Measurements from ENCODE around the gene EXOC6B.

EXOC6B gene

DNA sequence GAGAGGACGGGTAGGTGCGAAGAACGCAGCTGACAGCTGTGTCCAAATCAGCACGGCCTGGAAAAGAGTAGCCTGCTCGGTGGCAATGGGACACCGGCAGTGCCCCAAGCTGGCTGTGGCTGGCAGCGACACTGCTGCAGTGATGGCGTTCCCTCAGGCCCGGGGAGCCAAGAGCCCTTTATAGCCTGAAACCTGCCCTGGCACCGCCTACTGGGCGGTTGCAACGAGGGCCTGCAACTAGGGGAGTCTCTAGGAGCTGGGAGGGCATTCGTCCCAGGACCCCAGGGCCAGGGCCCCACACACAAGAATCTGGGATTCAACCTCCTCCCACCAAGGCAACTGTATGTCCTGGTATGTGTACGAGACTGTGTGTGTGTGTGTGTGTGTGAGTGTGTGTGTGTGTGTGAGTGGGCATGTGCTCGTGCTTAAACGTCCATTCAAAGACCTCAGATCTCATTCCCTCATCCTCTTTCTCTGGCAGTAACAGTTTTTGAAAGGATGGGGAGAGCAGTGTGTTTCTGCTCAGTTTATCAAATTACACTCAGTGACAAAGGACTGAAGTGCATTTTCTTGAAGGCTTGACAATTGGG is 671.4 kb downstream of the EXOC6B start:
- no peak for DNase-seq

DNA sequence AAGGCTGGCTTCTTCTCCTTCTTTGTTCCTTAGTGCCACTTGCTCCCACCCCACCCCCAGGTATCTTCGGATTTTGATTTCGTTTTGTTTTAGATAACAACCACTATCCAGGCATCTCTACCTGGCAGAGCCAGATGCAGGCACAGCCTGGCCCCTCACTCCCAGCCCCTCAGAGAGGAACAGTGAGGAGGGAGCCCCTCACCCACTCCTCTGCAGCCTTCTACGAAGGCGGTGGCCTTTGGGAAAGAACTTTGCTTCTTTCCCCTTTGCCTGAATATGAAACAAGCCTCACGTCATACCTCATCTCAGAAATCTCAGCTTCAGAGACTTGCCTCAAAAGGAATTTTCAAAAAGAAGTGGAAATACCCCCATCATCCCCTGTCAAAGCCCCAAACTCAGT is 671.9 kb downstream of the EXOC6B start:
- no peak for DNase-seq

- no peak for DNase-seq
Observed at GRCh38 chr2:72153026-72153791, 672.6 kb downstream of the EXOC6B start.

DNA sequence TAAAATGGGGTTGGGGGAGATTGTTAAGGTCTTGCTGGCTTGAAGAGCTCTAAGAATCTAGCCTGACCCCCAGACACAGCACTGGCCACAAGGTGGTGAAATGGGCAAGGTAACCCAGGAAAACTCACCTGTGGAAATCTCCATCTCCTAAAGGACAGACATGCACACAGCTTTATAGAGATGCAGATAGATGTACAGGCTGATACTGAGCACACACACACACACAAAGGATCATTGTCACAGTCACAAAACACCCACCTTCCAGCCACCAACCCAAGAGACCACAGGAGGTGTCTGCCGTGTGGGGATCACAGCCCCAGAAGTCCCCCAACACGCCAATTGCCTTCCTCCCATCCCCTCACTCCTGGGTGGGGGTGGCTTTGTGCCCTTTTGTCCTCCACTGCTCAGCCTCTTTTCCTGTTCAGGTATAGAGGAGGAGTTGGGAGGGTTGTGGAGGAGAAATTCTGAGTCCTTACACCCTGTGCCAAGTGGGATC is 674.9 kb downstream of the EXOC6B start:
- no peak for DNase-seq

GRCh38 chr2:72150157-72150860 is 675.5 kb downstream of the EXOC6B start:
- peak; percentile 38 to 46 for DNase-seq

GRCh38 chr2:72149556-72150156 is 676.2 kb downstream of the EXOC6B start:
- DNase-seq: no peak

- DNase-seq: peak in 1 of 2 experiments; percentile 16
Observed at GRCh38 chr2:72148837-72149555, 676.8 kb downstream of the EXOC6B start.

DNA sequence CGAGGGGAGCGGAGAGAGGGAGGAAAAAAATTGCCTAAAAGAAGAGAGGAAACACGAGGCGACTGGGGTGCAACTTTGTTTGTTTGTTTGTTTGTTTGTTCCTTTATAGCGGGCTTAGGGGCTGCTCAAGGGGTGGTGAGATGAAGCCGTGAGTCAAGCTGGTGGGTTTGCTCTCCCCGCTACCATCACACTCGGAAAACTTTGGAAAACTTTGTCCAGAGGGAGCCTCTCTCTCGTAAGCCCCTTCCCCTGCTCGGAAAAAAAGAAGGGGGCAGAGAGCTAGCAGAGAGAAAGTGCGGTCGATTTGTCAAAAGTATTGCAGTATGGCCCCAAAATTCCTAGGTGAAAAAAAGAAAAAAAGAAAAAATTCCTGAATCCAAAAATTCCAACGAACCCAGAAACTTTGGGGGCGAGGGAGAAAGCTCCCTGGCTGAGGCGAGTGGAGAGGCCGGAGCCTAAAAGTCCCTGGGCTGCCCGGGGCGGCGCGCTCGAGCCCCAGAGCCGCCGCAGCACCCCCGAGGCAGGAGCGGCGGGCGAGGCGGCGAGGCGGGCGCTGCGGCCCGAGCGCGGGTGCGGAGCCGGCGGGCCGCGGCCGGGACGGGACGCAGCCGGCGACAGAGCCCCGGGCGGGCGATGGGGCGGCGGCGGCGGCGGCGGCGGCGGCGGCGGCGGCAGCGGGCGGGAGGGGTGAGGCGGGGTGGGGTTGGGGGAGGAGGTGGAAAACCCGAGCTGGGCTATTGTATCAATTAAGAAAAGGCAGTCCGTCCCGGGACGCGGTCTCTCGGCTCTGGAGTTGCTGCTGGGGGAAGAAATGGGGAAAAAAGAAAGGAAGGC is 677.6 kb downstream of the EXOC6B start:
- no peak for DNase-seq

- no peak for DNase-seq
Observed at GRCh38 chr2:72147303-72147971, 678.4 kb downstream of the EXOC6B start, which contains the start of gene CYP26B1. CYP26B1 (minus strand) TSS chr2:72147862; CDS start chr2:72147834, 28 bp downstream.

GRCh38 chr2:72146347-72147302 is 679.2 kb downstream of the EXOC6B start:
- DNase-seq: no peak

- no peak for DNase-seq
Observed at GRCh38 chr2:72145658-72146329, 680.0 kb downstream of the EXOC6B start.

DNA sequence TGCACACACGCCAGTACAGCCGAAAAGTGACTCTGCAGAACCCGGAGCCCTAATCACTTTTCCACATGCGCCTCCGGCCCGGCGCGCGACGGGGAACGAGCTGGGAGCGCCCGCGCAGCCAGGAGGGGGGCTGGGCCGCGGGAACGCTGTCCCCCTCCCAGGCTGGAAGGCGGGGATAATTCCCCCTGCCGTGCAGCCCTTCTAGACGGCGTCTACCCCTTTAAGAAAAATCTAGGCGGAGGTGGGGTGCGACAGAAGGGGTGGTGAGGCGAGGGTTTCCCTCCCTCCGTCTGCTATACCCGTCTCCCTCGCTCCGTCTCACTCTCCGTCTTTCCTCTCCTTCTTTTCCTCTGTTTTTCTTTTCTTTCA is 680.6 kb downstream of the EXOC6B start:
- DNase-seq: no peak

- DNase-seq: no peak
Observed at GRCh38 chr2:72144632-72145288, 681.1 kb downstream of the EXOC6B start.

DNA sequence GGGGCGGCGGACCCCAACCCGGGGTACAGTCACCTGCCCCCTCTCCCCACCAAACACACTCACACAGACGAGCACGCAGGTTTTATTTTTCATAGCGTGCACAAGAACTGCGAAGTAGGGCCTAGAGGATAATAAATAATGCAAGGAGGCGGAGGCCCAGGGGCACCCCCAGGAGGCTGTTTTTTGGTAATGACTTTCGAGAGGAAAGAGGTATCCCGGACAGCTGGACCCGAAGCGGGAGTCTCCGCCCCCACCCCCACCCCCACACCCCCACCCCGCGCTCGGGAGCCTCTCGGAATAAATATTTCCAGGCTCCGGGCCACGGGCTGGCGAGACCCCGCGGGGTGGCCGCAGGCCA is 681.6 kb downstream of the EXOC6B start:
- no peak for DNase-seq

DNA sequence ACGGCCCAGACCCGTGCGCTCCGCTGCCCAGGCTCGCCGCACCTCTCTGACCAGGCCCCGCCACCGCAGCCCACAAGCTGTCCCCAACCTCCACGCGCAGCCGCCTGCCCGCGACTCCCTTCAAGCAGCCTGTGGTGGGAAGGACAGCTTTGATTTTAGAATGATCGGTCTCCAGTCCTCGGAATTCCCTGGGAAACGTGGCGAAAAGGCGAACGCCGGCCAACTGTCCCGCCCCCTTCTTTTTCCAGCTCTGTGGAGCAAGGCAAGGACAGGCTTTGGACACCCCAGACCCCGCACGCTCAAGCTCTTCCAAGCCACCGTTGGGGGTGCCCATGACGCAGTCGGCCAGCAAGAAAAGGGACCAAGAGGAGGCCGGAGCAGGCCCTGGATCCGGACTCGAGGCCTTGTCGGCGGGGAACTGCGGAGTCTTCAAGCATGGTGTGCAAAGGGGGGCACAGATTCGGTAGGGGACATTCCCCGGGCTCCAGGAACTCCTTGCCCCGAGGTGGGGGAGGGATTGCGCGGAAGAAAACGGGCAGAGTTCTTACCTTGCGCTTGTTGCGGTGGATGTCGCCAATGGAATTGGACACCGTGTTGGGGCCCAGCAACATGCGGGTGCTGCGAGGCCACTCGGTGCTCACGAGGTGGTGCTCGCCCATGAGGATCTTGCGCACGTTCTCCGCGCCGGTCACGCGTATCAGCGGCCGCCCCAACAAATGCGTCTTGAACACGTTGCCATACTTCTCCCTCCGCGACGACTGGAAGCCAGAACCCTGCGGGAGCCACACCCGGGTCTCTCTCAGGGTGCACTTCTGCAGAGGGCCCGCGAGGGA is 682.2 kb downstream of the EXOC6B start:
- no peak for DNase-seq

DNA sequence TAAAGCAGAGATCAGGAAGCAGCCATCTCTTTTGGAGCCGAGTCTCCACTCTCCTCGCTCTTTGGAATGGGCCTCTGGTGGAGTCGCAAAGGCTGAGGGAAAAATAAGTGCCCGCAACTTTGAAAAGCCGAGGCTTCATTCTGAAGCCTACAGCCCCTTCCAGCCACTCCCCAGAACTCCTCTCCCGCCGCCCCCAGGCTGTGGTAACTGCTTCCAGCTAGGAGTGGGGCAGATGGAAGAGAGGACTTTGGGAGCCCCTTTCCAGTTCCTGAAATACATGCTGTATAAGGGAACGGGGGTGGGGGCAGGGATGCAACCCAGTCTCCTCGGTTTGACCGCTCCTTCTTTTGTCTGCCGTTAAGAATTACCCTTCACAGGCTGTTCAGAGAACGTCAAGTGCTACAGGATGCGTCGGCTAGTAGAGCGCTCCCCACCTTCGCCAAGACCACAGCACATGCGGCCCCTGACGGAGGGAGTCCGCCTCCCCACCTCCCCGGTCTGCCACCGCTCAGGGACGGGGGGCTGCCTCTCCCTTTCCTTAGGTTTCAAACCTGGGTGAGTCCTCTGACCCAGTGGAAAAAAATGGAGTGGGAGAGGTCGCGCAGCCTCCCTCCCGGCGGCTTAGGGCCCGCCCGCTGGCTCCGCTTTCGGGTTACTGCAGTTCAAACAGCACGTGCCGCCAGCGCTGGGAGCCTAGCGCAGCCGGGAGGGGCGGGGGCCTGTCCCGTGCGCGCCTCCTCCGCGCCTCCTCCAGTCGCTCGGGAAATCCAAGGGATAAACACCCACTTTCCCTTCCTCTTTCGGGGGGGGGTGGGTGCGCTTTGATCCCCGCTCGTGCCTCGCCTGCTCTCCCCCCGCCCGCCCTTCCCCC is 683.0 kb downstream of the EXOC6B start:
- DNase-seq: no peak

All from activated CD4-positive, alpha-beta T cell treated with anti-CD3 and anti-CD28 coated beads, Interleukin-2, amount 50 U/mL, for 4 hours (primary cell).